Nephron progenitor cell (in vitro differentiated cells): ENCODE data around the gene NOVA1.
A peak's percentile ranks its signal among the peaks of the same experiment; 100 is the strongest.

Experiments used
- DNase-seq: peaks from one replicate; pipeline ENCODE4 v3.0.0; 2021
- H3K27ac Mint-ChIP-seq: 2 replicates; pipeline ENCODE4 v1.8.0; 2021; ENCODE audit warnings: mild to moderate bottlenecking, moderate library complexity, mixed read lengths
- H3K27me3 Mint-ChIP-seq: 2 replicates; pipeline ENCODE4 v1.8.0; 2021; ENCODE audit warnings: mild to moderate bottlenecking, low read depth, mixed read lengths; ENCODE audit not compliant: poor library complexity
- H3K36me3 Mint-ChIP-seq: 2 replicates; pipeline ENCODE4 v1.8.0; 2021; ENCODE audit warnings: low read depth, mixed read lengths
- H3K4me1 Mint-ChIP-seq: 2 replicates; pipeline ENCODE4 v1.8.0; 2021; ENCODE audit warnings: mixed read lengths
- H3K4me3 Mint-ChIP-seq: 2 replicates; pipeline ENCODE4 v1.8.0; 2021; ENCODE audit warnings: mild to moderate bottlenecking, moderate library complexity, mixed read lengths
- H3K9me3 Mint-ChIP-seq: 2 replicates; pipeline ENCODE4 v1.8.0; 2021; ENCODE audit warnings: mild to moderate bottlenecking, moderate library complexity, mixed read lengths
- TF ChIP-seq, protein P1 (sequence below): fragments of 200-600 bp; sonication (generic); IDR thresholded peaks from 2 replicates; pipeline ENCODE4 v1.5.0; 2021; ENCODE audit warnings: antibody characterized with exemption

Gene NOVA1

DNA sequence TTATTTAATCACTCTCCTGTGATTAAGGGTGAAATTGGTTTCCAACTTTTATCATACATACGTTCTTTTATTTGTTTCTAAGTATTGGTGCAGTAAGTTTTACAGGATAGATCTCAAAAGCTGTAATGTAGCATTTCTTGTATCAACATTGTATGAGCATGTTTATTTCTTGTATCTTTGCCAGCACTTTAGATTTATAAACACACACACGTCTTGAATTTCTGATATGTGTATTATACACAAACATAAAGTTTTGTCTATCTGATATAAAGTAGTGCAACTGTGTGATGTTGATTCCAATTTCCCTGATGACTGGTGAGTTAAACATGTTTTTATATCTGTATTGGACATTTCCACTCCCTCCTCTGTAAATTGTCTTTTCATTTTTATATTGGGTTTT lies 134.7 kb downstream of the NOVA1 start:
- TF ChIP-seq, protein P1, sequence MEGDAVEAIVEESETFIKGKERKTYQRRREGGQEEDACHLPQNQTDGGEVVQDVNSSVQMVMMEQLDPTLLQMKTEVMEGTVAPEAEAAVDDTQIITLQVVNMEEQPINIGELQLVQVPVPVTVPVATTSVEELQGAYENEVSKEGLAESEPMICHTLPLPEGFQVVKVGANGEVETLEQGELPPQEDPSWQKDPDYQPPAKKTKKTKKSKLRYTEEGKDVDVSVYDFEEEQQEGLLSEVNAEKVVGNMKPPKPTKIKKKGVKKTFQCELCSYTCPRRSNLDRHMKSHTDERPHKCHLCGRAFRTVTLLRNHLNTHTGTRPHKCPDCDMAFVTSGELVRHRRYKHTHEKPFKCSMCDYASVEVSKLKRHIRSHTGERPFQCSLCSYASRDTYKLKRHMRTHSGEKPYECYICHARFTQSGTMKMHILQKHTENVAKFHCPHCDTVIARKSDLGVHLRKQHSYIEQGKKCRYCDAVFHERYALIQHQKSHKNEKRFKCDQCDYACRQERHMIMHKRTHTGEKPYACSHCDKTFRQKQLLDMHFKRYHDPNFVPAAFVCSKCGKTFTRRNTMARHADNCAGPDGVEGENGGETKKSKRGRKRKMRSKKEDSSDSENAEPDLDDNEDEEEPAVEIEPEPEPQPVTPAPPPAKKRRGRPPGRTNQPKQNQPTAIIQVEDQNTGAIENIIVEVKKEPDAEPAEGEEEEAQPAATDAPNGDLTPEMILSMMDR, result no peak
- Mint-ChIP-seq H3K9me3 (peaks cover 8% of the 10 kb centered on the region), H3K27ac (no peak overlapping the region), H3K4me3 (no peak overlapping the region), H3K4me1 (no peaks in the 10 kb centered on the region), H3K36me3 (peaks cover 24% of the 10 kb centered on the region), H3K27me3 (no peaks in the 10 kb centered on the region)
- DNase-seq, result no peak

DNA sequence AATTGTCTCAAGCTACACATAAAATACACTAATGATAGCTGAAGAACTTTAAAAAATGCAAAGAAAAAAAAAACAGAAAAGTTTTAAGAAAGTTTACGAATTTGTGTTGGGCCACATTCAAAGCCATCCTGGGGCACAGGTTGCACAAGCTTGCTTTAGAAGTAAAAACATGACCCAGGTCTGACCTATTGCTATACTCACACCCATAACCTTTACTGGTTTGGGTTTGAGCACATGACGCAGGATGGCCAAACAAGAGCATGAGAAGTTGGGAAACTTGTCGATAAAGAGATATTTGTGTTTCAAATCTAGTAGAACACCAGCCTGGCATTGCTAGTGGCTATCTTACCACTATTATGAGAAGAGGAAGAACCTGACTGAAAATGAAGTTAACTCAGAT lies 143.7 kb downstream of the NOVA1 start:
- Mint-ChIP-seq H3K27me3 (no peaks in the 10 kb centered on the region), H3K4me3 (no peak overlapping the region), H3K9me3 (no peaks in the 10 kb centered on the region), H3K36me3 (no peaks in the 10 kb centered on the region), H3K27ac (no peak overlapping the region), H3K4me1 (no peaks in the 10 kb centered on the region)
- DNase-seq, result no peak
- TF ChIP-seq, protein P1, result no peak

DNA sequence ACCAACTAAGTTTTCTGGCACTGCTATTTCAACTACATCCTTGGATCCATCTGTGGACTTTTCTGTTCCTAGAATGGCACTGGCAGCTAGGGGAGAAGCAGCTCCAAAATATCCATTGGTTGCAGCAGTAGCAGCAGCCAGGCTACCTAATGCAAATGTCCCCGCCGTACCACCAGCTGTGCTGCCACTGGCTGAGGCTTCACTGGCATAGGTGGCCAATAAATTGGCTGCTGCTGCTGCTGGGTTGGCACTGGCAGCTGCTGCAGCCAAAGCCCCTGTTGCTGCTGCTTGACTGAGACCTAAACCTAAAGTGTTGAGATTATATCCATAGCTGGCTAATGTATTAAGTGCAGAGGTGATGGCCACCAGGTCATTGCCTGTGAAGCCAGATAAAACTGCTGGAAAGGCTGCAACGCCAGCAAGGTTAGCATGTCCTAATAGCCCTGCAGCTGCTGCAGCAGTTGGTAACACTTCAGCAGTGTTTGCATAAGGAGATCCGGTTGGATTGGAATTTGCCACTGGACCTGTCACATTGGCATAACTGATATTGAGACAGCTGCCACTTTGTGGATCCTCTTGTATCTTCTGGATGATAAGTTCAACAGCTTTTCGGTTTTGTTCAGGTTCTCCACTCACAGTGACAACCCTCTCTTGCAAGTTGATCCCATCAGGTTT lies 149.5 kb downstream of the NOVA1 start:
- TF ChIP-seq, protein P1, result no peak
- H3K36me3 Mint-ChIP-seq, result no peaks in the 10 kb centered on the region
- no peaks in the 10 kb centered on the region for H3K27me3 Mint-ChIP-seq
- no peaks in the 10 kb centered on the region for H3K4me1 Mint-ChIP-seq
- no peak overlapping the region for H3K4me3 Mint-ChIP-seq
- DNase-seq, result no peak
- no peaks in the 10 kb centered on the region for H3K9me3 Mint-ChIP-seq
- no peak overlapping the region for H3K27ac Mint-ChIP-seq

DNA sequence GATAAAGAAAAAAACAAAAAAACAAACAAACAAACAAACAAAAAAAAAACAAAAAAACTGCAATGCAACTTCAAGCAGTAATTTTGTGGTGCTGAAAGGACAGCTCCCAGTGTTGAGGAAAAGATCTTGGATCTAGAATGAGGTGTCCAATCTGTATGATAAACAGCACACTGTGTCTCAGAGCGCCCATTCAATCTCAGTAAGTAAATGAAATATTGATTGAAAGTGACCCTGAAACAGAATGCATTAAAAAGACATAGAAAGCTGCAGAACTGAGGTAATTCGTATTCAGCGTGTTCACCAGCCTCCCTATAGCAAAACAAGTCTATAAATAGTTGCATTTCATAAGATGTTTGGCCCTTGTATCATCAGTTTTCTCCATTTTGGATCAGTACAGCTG lies 153.0 kb downstream of the NOVA1 start:
- Mint-ChIP-seq H3K4me1 (no peaks in the 10 kb centered on the region), H3K4me3 (no peak overlapping the region), H3K36me3 (no peaks in the 10 kb centered on the region), H3K9me3 (no peaks in the 10 kb centered on the region), H3K27ac (no peak overlapping the region), H3K27me3 (no peaks in the 10 kb centered on the region)
- TF ChIP-seq, protein P1, result no peak
- peak; percentile 51 for DNase-seq

DNA sequence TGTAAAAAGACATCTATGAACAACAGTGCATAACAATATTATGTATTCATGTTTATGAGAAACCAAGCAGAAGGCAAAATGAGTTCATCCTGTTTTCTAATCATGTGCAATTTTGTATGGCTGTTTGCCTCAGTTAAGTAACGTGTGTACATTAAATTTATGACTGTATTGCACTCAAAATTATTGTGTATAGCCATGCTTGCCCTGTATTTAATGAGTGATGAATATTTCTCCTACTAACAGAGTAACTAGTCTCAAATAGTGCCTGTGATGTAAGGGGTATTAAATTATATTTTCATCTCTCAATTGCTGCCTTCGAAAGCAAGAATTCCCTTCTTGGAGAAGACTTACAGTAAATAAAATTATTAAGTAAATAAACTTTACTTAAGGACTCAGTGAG lies 154.2 kb downstream of the NOVA1 start:
- H3K27ac Mint-ChIP-seq, result no peak overlapping the region
- H3K27me3 Mint-ChIP-seq, result no peaks in the 10 kb centered on the region
- no peaks in the 10 kb centered on the region for H3K4me1 Mint-ChIP-seq
- no peak for DNase-seq
- H3K9me3 Mint-ChIP-seq, result no peaks in the 10 kb centered on the region
- no peak overlapping the region for H3K4me3 Mint-ChIP-seq
- TF ChIP-seq, protein P1, result no peak
- no peaks in the 10 kb centered on the region for H3K36me3 Mint-ChIP-seq

DNA sequence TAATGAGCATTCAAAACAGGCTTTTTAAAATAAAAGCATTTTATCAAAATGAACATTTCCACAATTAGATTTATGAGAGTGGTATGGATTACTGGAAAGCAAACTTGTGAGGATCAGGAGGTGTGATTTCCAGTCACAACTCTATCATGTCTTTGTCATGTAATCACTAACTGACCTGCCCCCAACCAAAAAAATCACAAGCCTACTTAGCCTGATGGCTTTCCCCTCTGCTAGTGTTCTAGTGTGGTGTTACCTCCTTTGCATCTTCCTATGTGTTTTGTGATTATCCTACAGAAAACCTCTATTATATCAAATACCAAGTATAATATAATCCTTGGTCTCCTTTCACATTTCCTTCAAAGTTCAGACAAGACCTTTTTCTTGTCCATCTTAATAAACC lies 168.6 kb downstream of the NOVA1 start:
- H3K27me3 Mint-ChIP-seq, result peaks cover 3% of the 10 kb centered on the region
- H3K4me3 Mint-ChIP-seq, result no peak overlapping the region
- no peak for DNase-seq
- no peaks in the 10 kb centered on the region for H3K4me1 Mint-ChIP-seq
- TF ChIP-seq, protein P1, result no peak
- no peaks in the 10 kb centered on the region for H3K9me3 Mint-ChIP-seq
- no peak overlapping the region for H3K27ac Mint-ChIP-seq
- no peaks in the 10 kb centered on the region for H3K36me3 Mint-ChIP-seq
